H9 (cell line): Measurements from ENCODE around the gene POLR1C. TPM values are rescaled to one million over a fixed set of nuclear protein-coding genes. Genes with fewer than 3 reads are reported as not detected.
A peak's percentile ranks its signal among the peaks of the same experiment; 100 is the strongest.

ENCODE experiments used
- DNase-seq: peaks from one replicate; pipeline ENCODE4 v3.0.0-alpha.2; 2017
- H2AFZ ChIP-seq: one replicate; pipeline ENCODE4 v1.6.1; 2013; ENCODE audit warnings: mild to moderate bottlenecking, low read length, control low read depth, moderate library complexity
- H2AK5ac ChIP-seq: 2 replicates; pipeline ENCODE4 v1.6.1; 2013; ENCODE audit warnings: low read length, control low read depth, mixed read lengths; ENCODE audit not compliant: insufficient read length
- H2BK120ac ChIP-seq: one replicate; pipeline ENCODE4 v1.6.1; 2013; ENCODE audit warnings: low read depth, mild to moderate bottlenecking, low read length, control low read depth, inconsistent platforms; ENCODE audit not compliant: poor library complexity, severe bottlenecking
- H2BK12ac ChIP-seq: 2 replicates; pipeline ENCODE4 v1.6.1; 2013; ENCODE audit warnings: low read length, control low read depth, mixed read lengths, low read depth; ENCODE audit not compliant: insufficient read length
- H2BK15ac ChIP-seq: 2 replicates; pipeline ENCODE4 v1.6.1; 2013; ENCODE audit warnings: low read depth, low read length, control low read depth
- H2BK20ac ChIP-seq: one replicate; pipeline ENCODE4 v1.6.1; 2013; ENCODE audit warnings: low read depth, mild to moderate bottlenecking, low read length, control low read depth, inconsistent platforms; ENCODE audit not compliant: poor library complexity, severe bottlenecking
- H2BK5ac ChIP-seq: 2 replicates; pipeline ENCODE4 v1.6.1; 2013; ENCODE audit warnings: low read length, control low read depth, mixed read lengths; ENCODE audit not compliant: insufficient read length
- H3K14ac ChIP-seq: 2 replicates; pipeline ENCODE4 v1.6.1; 2013; ENCODE audit warnings: low read length, control low read depth; ENCODE audit not compliant: insufficient read depth
- H3K18ac ChIP-seq: 2 replicates; pipeline ENCODE4 v1.6.1; 2013; ENCODE audit warnings: low read depth, mild to moderate bottlenecking, mixed read lengths, low read length, control low read depth; ENCODE audit not compliant: insufficient read length
- H3K23ac ChIP-seq: 2 replicates; pipeline ENCODE4 v1.6.1; 2013; ENCODE audit warnings: low read length, control low read depth, mixed read lengths, low read depth; ENCODE audit not compliant: insufficient read length
- H3K23me2 ChIP-seq: 2 replicates; pipeline ENCODE4 v1.6.1; 2013; ENCODE audit warnings: low read depth, mild to moderate bottlenecking, mixed read lengths, low read length, control low read depth; ENCODE audit not compliant: insufficient read length, poor library complexity, severe bottlenecking
- H3K27ac ChIP-seq: 2 replicates; pipeline ENCODE4 v1.5.1; 2013; ENCODE audit warnings: low read length, control low read depth, mixed read lengths, low read depth; ENCODE audit not compliant: insufficient read length
- H3K27me3 ChIP-seq: 2 replicates; pipeline ENCODE4 v1.6.1; 2013; ENCODE audit warnings: low read length, control low read depth, inconsistent platforms; ENCODE audit not compliant: insufficient read depth
- H3K4ac ChIP-seq: 2 replicates; pipeline ENCODE4 v1.6.1; 2013; ENCODE audit warnings: low read depth, mild to moderate bottlenecking, control low read depth, inconsistent platforms, low read length, moderate library complexity
- H3K4me1 ChIP-seq: 2 replicates; pipeline ENCODE4 v1.6.1; 2013; ENCODE audit warnings: low read length, control low read depth, inconsistent platforms; ENCODE audit not compliant: insufficient read depth
- H3K4me2 ChIP-seq: 2 replicates; pipeline ENCODE4 v1.6.1; 2013; ENCODE audit warnings: low read length, control low read depth, mixed read lengths; ENCODE audit not compliant: insufficient read length, insufficient read depth
- H3K56ac ChIP-seq: 2 replicates; pipeline ENCODE4 v1.6.1; 2013; ENCODE audit warnings: low read depth, mild to moderate bottlenecking, mixed read lengths, low read length, control low read depth; ENCODE audit not compliant: insufficient read length
- H3K79me1 ChIP-seq: 2 replicates; pipeline ENCODE4 v1.6.1; 2013; ENCODE audit warnings: low read depth, mild to moderate bottlenecking, moderate library complexity, low read length, control low read depth, inconsistent platforms; ENCODE audit not compliant: insufficient read depth, poor library complexity, severe bottlenecking
- H3K79me2 ChIP-seq: 2 replicates; pipeline ENCODE4 v1.6.1; 2013; ENCODE audit warnings: low read length, control low read depth, inconsistent platforms; ENCODE audit not compliant: insufficient read depth
- H3K9ac ChIP-seq: 2 replicates; pipeline ENCODE4 v1.6.1; 2013; ENCODE audit warnings: low read length, control low read depth, mixed read lengths; ENCODE audit not compliant: insufficient read length; ENCODE audit errors: extremely low read depth
- H3K9me3 ChIP-seq: one replicate; pipeline ENCODE4 v1.6.1; 2013; ENCODE audit warnings: low read depth, low read length, inconsistent platforms; ENCODE audit not compliant: control insufficient read depth
- H3T11ph ChIP-seq: one replicate; pipeline ENCODE4 v1.6.1; 2013; ENCODE audit warnings: mild to moderate bottlenecking, low read length, control low read depth, inconsistent platforms
- H4K20me1 ChIP-seq: one replicate; pipeline ENCODE4 v1.6.1; 2013; ENCODE audit not compliant: control insufficient read depth, insufficient read length, insufficient read depth
- H4K5ac ChIP-seq: 2 replicates; pipeline ENCODE4 v1.6.1; 2013; ENCODE audit warnings: low read depth, mild to moderate bottlenecking, mixed read lengths, low read length, control low read depth; ENCODE audit not compliant: insufficient read length
- H4K8ac ChIP-seq: replicated peaks from 2 replicates; pipeline ENCODE4 v1.6.1; 2013; ENCODE audit warnings: low read length, control low read depth, mixed read lengths, low read depth; ENCODE audit not compliant: insufficient read length
- H4K91ac ChIP-seq: 2 replicates; pipeline ENCODE4 v1.6.1; 2013; ENCODE audit warnings: low read depth, mild to moderate bottlenecking, moderate library complexity, mixed read lengths, low read length, control low read depth; ENCODE audit not compliant: insufficient read length
- H3K27ac Mint-ChIP-seq, 3 experiments: 2 replicates in 2 of 3; 3 replicates in 1 of 3; pipeline ENCODE4 v1.8.0; 2020 to 2021; ENCODE audit warnings: mixed read lengths in 3 of 3, mild to moderate bottlenecking in 1 of 3, moderate library complexity in 1 of 3
- H3K27me3 Mint-ChIP-seq: 2 replicates; pipeline ENCODE4 v1.8.0; 2021; ENCODE audit warnings: low read depth, mild to moderate bottlenecking, moderate library complexity, mixed read lengths
- H3K36me3 Mint-ChIP-seq, 3 experiments: 2 replicates in 2 of 3; 3 replicates in 1 of 3; pipeline ENCODE4 v1.8.0; 2020 to 2021; ENCODE audit warnings: low read depth in 3 of 3, mixed read lengths in 3 of 3; ENCODE audit not compliant: insufficient read depth in 1 of 3
- H3K4me1 Mint-ChIP-seq, 2 experiments: 2 replicates each; pipeline ENCODE4 v1.8.0; 2020; ENCODE audit warnings: mixed read lengths in 2 of 2
- H3K4me3 Mint-ChIP-seq, 2 experiments: 2 replicates in 1 of 2; 3 replicates in 1 of 2; pipeline ENCODE4 v1.8.0; 2020 to 2021; ENCODE audit warnings: mild to moderate bottlenecking in 2 of 2, mixed read lengths in 2 of 2, moderate library complexity in 1 of 2
- H3K9me3 Mint-ChIP-seq, 2 experiments: 2 replicates in 1 of 2; 3 replicates in 1 of 2; pipeline ENCODE4 v1.8.0; 2020; ENCODE audit warnings: mild to moderate bottlenecking in 2 of 2, mixed read lengths in 2 of 2, moderate library complexity in 1 of 2
- CTCF ChIP-seq: fragments of 200-600 bp; sonication (generic); conservative IDR thresholded peaks from 3 replicates; pipeline ENCODE4 v1.8.0; 2021; ENCODE audit warnings: antibody characterized with exemption, mild to moderate bottlenecking
- WGBS: extraction: QIAGEN DNeasy Blood & Tissue Kit; methylation state at CpG from one replicate; pipeline ENCODE4 v1.1.7; 2013; ENCODE audit warnings: missing lambda C conversion rate, low lambda C conversion rate, mixed read lengths; ENCODE audit not compliant: insufficient read length; ENCODE audit errors: extremely low coverage; 5-methylcytosine and 5-hydroxymethylcytosine counted together
- total RNA-seq: library from RNA; stranded (reverse); gene quantifications from 2 replicates; pipeline ENCODE4 v1.2.1, GENCODE V29; 2021

POLR1C gene
- total RNA-seq, 1 experiment from 2014 or later, result 75.8 TPM

GRCh38 chr6:43476746-43477145 lies 40.1 kb upstream of the POLR1C start:
- Histone ChIP-seq H2AFZ (peak overlapping the region; percentile 52), H4K91ac (no peak overlapping the region), H3K27ac (no peak overlapping the region), H2BK5ac (no peak overlapping the region), H2BK15ac (no peak overlapping the region), H4K8ac (no peak overlapping the region), H2BK20ac (no peak overlapping the region), H2BK12ac (no peak overlapping the region), H3K14ac (no peak overlapping the region), H3K23me2 (peaks cover 10% of the 10 kb centered on the region), H3K18ac (no peak overlapping the region), H2AK5ac (no peak overlapping the region), H3K9ac (peak overlapping the region; percentile 46), H3K4ac (no peak overlapping the region), H3K9me3 (no peaks in the 10 kb centered on the region), H3K56ac (no peak overlapping the region), H3K23ac (no peak overlapping the region), H3K79me1 (peaks cover 7% of the 10 kb centered on the region), H2BK120ac (no peak overlapping the region), H3K27me3 (no peaks in the 10 kb centered on the region), H3K4me2 (peak overlapping the region; percentile 81), H3K4me1 (peaks cover 9% of the 10 kb centered on the region; the same call in 1 of the 2 replicates), H4K20me1 (no peaks in the 10 kb centered on the region), H3K79me2 (peaks cover 15% of the 10 kb centered on the region), H4K5ac (no peak overlapping the region), H3T11ph (no peak overlapping the region)
- Mint-ChIP-seq H3K4me1 (peaks cover 32 to 40% of the 10 kb centered on the region in 2 experiments), H3K4me3 (peak overlapping the region; percentile 87 to 95), H3K27me3 (peaks cover 2% of the 10 kb centered on the region), H3K9me3 (no peaks in the 10 kb centered on the region), H3K27ac (peak overlapping the region; percentile 62 to 85 (median 75)), H3K36me3 (peaks cover 0 to 3% (median 0%) of the 10 kb centered on the region in 3 experiments; a peak in 1 of 7 replicates)
- WGBS, result no CpG with 5 or more reads among the region's 2 CpGs
- TF ChIP-seq CTCF, result no peak
- no peak for DNase-seq
